HG03521 (cell line): ENCODE measurements around the gene ZNF655.
"Not testable (repeated sequence)": the region's sequence is repeated elsewhere in the genome, so short reads cannot be mapped to it uniquely, and the experiment has no call there.

ENCODE experiments used
- ATAC-seq: cut with Tn5 transposase; IDR thresholded peaks from one replicate; pipeline ENCODE4 v1.9.1; 2021; ENCODE audit warnings: mild to moderate bottlenecking, moderate library complexity; ENCODE audit not compliant: unreplicated experiment

The ZNF655 gene, protein sequence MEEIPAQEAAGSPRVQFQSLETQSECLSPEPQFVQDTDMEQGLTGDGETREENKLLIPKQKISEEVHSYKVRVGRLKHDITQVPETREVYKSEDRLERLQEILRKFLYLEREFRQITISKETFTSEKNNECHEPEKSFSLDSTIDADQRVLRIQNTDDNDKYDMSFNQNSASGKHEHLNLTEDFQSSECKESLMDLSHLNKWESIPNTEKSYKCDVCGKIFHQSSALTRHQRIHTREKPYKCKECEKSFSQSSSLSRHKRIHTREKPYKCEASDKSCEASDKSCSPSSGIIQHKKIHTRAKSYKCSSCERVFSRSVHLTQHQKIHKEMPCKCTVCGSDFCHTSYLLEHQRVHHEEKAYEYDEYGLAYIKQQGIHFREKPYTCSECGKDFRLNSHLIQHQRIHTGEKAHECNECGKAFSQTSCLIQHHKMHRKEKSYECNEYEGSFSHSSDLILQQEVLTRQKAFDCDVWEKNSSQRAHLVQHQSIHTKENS

DNA sequence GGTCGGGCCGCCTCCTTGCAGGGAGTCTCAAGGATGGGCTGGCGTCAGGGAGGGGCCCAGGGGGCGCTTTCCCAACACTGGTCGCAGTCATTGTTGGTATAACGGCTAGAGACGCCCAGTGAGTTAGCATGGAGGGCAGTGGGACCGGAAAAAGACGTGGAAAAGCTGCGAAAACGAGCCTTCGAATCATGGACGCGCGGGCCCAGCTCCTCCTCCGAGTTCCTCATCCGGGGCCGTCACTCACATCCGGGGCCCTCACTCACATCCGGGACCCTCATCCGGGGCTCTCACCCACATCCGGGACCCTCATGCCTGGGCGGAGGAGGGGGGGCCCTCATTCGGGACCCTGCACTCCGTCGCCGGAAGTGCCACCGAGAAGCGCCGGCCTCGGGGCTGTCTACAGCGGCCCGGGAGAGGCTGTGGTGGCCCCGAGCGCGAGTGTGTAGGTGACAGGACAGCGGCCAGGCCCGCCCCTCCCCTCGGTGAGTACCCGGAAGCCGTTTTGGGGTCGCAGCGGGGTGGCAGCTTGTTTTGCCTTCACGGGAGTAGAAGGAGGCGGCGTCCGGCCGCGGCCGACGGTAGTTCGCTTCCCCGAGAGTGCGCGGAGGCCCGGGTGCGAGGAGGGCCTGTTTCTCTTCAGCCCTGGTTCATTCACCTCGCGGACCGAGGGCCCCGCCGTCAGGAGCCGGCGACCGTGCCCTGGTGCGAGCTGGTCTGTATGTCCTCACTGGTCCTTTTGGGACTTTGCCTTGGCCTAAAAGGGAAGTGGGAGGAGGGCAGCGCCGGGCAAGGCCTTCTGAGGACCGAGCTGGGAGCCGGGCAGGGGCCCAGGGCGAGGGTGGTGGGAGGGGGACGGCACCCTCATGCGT lies at the start of gene ZNF655:
TSS of gene ZNF655 (plus strand) at position 337 of the 869 bp plus-strand sequence. CDS start 1,918 bp downstream, outside the sequence.
- peak; percentile 72 for ATAC-seq

DNA sequence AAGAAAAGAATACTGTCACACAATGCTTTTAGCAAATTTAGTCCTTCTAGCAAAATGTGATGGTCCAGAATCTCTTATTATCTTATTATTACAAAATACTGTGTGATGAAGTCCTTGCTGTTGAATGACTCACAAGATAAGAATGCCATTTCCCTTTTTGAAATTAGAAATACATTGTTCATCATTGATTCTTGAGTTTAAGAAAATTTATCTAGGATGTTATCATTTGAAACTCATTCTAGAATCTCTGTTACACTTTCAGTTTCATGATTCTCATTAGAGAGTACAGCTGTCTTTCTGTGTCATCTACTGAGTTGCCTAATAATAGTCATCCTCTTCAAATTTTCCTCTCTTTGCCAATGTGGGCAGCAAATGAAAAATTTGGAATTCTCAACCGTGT lies 44.4 kb upstream of the ZNF655 start:
- ATAC-seq, result no peak

DNA sequence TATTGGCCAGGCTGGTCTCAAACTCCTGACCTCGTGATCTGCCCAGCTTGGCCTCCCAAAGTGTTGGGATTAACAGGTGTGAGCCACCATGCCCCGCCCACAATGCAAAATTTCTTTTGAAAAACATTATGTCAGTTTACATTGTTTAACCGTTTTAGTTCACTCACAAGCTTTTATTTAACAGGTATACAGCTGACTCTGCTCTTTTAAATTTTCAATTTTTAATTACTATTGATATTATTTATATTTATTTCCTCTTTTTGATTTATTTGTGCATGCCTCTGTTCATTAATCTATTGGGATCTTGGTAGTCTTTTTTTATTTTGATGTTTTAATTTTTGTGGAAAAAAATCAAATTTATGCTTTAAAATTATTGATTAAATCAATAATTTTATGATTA lies 37.0 kb upstream of the ZNF655 start:
- no peak for ATAC-seq

DNA sequence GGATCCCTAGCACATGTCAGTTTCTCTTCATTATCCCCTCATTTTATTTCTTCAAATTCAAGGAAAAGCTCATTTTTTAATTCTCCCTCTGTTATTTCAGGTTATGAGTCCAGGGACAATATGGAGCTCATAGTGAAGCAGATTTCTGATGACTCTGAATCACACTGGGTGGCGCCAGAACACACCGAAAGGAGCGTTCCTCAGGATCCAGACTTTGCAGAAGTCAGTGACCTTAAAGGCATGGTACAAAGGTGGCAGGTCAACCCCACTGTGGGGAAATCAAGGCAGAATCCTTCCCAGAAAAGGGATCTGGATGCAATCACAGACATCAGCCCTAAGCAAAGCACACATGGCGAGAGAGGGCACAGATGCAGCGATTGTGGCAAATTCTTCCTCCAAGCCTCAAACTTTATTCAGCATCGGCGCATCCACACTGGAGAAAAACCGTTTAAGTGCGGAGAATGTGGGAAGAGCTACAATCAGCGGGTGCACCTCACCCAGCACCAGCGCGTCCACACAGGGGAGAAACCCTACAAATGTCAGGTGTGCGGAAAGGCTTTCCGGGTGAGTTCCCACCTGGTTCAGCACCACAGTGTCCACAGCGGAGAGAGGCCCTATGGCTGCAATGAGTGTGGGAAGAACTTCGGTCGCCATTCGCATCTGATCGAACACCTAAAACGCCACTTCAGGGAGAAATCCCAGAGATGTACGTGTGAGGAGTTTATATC lies 32.6 kb upstream of the ZNF655 start:
- ATAC-seq, result no peak

DNA sequence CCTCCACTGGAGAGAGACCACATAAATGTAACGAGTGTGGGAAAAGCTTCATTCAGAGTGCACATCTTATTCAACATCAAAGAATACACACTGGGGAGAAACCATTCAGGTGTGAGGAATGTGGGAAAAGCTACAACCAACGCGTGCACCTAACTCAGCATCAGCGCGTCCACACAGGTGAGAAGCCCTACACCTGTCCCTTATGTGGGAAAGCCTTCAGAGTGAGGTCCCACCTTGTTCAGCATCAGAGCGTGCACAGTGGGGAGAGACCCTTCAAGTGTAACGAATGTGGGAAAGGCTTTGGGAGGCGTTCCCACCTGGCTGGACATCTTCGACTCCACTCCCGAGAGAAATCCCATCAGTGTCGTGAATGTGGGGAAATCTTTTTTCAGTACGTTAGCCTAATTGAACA lies 27.1 kb upstream of the ZNF655 start:
- ATAC-seq, result no peak

DNA sequence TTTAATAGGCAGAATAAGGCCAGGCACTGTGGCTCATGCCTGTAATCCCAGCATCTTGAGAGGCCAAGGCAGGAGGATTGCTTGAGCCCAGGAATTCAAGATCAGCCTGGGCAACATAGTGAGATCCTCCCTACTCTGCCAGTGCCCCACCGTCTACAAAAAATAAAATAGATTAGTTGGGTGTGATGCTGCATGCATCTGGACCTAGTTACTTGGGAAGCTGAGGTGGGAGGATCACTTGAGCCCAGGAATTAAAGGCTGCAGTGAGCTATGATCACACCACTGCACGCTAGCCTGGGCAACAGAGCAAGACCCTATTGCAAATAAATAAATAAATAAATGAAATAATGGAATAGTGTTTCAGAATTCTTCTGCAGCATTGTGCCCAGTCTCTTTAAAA lies 22.8 kb upstream of the ZNF655 start:
- no peak for ATAC-seq

DNA sequence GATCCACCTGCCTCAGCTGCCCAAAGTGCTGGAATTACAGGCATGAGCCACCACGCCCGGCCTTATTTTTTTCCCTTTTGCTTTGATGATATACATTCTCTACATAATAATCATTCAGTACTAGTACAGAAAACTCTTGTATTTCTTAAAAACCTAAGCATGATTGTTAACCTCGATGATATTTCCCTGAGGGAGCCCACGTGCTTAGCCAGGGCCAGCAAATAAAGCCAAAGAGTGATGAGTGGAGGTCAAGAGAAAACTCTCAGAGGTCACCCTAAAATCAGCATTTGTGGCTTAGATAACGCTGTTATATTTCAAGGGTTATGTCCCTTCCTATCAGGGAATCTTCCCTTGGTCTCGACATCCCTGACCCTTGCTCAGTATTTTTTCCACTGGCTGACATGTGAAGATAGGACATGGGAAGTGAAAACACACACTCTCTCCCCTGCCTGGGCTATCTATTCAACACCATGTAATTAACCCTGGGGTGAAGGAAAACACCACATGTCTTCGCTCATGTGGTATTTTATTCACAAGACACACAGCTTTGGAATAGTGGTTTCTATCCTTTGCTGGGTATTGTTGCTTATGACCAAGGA lies 19.1 kb upstream of the ZNF655 start:
- ATAC-seq, result no peak

DNA sequence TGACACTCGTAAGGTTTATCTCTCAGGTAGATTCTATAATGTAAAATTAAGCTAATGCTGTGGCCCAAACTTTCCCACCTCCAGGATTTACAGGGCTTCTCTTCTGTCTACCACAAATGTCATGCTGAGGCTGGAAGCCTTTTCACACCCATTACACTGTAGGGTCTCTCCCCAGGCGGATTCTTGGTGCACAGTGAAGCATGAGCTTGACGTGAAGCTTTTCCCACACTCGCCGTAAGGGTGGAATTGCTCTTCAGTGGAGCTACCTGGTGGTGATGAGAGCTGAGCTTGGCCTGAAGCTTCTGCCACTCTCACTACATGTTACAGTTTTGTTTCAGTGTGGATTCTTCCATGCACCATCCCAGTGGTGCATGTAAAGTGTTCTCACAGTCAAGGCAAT lies 17.9 kb upstream of the ZNF655 start:
- ATAC-seq, result no peak

DNA sequence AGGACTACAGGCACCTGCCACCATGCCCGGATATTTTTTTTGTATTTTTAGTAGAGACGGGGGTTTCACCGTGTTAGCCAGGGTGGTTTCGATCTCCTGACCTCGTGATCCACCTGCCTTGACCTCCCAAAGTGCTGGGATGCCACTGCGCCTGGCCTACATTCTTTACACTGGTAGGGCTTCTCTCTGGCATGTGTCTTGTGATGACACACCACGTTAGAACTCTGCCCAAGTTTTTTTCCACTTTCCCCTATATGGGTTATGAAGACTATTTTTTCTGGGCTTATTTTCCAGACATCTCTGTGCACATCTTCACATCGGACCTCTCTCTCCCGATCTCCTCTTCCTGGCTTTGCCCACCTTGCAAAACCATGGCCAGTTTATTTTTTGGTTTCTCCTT lies 17.2 kb upstream of the ZNF655 start:
- no peak for ATAC-seq

DNA sequence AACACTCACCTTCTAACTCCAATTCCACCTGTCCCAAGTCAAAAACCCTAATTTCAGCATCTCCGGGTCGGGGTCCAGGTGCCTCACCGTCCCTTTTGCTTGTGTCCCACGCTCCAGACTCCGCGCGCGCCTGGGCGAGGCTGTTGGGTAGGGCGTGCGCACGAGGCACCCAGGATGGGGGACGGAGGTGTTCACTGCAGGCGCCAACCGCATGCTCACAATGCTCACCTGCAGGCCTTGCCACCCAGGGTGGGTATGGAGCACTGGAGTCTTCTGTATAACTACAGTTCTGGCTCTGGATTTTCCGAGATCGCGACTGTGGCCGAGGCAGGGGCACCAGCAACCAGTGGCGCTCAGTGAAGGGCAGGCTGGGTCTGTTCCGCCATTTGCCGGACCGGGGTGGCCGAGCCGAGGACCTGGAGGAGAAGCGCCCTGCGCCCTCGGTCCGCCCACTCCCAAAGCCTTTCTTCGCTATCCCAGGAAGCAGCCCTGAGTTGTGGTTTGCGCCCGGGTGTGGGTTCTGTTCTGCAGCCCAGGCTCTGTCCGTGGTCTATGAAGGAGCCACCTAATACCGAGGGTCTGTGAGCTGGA lies 15.3 kb upstream of the ZNF655 start:
- no peak for ATAC-seq

DNA sequence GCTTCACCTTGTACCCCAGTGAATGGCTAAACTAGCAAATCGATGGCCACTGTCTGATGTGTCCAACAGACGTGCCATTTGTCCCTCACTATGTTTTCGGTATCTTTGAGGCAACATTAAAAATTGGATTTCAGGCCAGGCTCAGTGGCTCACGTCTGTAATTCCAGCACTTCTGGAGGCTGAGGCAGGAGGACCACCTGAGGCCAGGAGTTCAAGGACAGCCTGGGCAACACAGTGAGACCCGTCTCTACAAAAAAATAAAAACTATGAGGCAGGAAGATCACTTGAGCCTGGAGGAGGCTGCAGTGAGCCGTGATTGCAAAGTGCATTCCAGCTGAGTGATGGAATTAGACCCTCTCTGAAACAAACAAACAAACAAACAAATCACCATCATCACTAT lies 14.5 kb upstream of the ZNF655 start:
- no peak for ATAC-seq

DNA sequence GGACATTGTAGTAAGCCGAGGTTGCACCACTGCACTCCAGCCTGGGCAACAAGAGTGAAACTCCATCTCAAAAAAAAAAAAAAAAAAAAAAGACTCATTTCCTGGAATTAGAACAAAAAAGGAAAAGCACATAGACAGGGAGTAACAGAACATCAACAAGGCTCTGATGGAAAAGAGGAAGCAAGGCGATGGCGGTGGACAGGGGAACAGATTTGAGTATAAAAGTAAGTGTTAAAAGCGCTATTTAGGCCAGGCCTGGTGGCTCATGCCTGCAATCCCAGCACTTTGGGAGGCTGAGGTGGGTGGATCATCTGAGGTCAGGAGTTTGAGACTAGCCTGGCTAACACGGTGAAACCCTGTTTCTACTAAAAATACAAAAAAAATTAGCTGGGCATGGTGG lies 13.1 kb upstream of the ZNF655 start:
- not testable (repeated sequence) for ATAC-seq

DNA sequence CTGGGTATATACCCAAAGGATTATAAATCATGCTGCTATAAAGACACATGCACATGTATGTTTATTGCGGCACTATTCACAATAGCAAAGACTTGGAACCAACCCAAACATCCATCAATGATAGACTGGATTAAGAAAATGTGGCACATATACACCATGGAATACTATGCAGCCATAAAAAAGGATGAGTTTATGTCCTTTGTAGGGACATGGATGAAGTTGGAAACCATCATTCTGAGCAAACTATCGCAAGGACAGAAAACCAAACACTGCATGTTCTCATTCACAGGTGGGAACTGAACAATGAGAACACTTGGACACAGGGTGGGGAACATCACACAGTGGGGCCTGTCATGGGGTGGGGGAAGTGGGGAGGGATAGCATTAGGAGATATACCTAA lies 8.9 kb upstream of the ZNF655 start:
- ATAC-seq, result not testable (repeated sequence)

DNA sequence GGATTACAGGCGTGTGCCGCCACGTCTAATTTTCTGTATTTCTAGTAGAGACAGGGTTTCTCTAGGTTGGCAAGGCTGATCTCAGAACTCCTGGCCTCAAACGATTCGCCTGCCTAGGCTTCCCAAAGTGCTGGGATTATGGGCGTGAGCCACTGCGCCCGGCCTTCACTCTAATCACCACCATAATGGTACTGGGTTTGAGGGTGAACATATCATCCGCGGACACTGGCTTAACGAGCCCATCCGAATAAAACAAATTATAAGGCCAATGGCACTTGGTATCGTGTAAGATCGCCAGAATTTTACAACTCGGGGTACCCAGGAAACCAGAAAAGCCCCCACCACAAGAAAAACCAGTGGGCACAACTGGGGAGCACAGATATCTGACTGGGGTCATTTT lies 7.1 kb upstream of the ZNF655 start:
- ATAC-seq, result no peak

DNA sequence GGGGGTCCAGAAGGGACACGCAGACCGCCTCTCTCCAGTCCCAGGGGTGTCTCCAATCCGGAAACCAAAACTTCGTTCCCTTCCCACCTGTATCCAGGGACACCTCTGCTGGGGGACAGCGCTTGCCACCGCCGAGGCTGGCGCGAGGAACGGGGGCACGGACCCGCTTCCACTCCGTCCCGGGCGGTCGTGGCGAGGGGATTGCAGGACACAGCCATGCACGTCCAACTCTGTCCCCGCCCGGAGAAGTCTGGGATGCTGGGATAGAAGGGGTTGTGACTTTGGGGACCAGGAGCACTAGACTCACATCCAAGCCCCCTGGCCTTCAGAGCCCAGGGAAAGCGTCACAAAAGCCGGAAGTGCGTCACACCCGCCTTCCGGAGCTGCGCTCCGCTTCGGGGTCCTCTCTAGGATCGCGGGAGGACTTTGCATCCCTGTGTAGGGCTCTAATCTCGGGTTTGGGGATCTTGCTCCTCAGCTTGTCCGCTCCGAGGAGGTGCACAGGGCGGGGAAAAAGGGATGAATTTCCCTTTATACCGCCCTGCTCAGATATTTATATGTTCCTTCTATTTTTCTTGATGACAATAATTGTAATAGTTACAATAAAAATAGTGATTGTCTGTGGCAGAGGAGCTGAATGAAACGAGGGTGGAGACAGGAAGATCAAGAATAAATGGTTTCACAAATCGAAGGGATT lies 6.5 kb upstream of the ZNF655 start, which contains the start of gene FAM200A:
TSS of gene FAM200A (minus strand) at position 348 of the 697 bp plus-strand sequence. CDS start 3,707 bp downstream, outside the sequence.
- peak; percentile 90 for ATAC-seq

DNA sequence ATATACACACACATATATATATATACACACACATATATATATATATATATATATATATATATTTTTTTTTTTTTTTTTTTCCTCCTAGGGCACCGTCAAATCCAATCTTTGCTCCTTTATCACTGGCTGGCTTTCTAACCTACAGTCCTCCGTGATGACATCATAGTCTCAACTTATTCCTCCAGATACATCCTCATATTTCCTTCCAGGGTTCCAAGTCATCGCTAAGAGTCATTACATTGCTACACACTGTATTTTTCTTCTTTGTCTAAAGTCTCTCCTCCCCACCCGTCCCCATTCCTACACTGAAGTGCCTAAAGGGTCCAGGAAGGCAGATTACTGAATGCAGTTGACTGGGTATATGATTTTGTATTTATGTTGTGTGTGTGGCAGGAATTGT lies 5.4 kb upstream of the ZNF655 start:
- ATAC-seq, result no peak

DNA sequence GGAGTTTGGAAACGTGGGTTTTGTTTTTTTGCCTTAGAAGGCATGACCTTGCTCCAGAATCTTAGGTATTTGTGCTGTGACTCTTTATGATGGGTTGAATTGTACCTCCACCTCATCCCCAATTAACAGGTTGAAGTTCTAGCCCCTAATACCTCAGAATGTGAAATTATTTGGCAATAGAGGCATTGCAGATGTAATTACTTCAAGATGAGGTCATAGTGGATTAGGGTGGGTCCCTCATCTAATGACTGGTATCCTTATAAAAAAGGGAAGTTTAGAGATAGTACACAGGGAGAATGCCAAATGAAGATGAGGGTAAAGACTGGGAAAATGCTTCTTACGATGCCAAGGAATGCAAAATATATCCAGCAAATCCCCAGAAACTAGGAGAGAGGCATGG lies 3.5 kb upstream of the ZNF655 start:
- ATAC-seq, result no peak

DNA sequence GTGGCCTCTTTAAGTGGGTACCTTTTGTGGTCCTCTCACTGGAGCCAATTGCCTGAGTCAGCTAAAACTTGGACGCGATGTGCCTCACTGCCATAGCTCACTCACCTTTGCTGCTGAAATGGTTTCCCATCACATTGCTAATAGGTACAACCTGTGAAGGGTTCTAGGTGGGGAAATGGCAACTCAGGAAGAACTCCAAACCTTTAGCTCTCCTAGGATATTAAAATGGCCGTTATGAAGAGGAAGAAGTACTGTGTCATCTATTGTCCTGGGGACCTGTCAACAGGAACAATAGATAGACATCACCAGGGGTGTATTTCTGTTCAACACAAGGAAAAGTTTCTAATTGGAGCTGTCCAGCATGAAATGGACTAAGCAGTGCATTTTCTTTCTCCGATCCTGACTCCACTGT lies 1.2 kb upstream of the ZNF655 start:
- no peak for ATAC-seq

DNA sequence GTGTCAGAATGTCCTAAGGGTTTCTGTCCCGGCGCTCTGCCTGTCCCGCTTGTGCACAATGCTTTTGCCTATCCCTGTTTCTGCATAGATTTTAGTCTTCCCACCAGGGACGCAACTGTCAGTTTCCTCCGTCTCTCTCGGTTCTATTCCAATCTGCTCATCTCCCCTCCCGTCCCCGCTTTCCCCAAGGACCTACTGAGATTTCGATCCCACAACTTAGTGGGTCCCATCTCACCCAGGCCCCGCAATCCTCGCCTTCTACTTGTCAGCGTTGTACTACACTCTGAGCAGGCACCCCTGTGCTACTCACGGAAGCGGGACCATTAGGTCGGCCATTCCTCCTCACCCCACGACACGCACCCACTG lies 519 bp upstream of the ZNF655 start:
- ATAC-seq, result peak; percentile 48
